Measurements from ENCODE around the gene MAST4. TPM values are rescaled to one million over a fixed set of nuclear protein-coding genes. Genes with fewer than 3 reads are reported as not detected.

Gene MAST4
- total and polyA plus RNA-seq, 2 of the 13 experiments (the other 11 are each of a cell fraction or from before 2014, with no cell fraction given), result 3.4 to 3.7 TPM

DNA sequence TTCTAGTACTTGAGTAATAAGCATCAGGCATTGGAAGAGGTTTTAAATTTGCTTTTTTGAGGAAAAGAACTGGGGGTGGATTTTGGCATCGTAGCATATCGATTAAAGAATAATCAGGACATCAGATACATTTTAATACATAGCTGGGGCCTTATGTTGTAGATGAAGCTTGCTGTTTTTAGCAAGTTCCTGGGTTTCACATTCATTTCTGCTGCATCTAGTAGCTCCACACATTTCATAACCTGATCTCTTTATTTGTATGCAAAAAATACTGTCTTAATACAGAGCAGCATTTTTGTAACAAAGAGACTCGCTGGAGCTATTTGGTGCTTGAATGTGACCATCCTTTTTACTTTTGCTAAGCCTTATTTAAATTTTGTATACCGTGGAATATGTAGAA lies 571.9 kb downstream of the MAST4 start (continued):
- TF ChIP-seq, protein P1, sequence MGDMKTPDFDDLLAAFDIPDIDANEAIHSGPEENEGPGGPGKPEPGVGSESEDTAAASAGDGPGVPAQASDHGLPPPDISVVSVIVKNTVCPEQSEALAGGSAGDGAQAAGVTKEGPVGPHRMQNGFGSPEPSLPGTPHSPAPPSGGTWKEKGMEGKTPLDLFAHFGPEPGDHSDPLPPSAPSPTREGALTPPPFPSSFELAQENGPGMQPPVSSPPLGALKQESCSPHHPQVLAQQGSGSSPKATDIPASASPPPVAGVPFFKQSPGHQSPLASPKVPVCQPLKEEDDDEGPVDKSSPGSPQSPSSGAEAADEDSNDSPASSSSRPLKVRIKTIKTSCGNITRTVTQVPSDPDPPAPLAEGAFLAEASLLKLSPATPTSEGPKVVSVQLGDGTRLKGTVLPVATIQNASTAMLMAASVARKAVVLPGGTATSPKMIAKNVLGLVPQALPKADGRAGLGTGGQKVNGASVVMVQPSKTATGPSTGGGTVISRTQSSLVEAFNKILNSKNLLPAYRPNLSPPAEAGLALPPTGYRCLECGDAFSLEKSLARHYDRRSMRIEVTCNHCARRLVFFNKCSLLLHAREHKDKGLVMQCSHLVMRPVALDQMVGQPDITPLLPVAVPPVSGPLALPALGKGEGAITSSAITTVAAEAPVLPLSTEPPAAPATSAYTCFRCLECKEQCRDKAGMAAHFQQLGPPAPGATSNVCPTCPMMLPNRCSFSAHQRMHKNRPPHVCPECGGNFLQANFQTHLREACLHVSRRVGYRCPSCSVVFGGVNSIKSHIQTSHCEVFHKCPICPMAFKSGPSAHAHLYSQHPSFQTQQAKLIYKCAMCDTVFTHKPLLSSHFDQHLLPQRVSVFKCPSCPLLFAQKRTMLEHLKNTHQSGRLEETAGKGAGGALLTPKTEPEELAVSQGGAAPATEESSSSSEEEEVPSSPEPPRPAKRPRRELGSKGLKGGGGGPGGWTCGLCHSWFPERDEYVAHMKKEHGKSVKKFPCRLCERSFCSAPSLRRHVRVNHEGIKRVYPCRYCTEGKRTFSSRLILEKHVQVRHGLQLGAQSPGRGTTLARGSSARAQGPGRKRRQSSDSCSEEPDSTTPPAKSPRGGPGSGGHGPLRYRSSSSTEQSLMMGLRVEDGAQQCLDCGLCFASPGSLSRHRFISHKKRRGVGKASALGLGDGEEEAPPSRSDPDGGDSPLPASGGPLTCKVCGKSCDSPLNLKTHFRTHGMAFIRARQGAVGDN (CRISPR knock-in tag; IDR thresholded peaks at IDR 0.05), result no peak
- no peak for TF ChIP-seq NFATC3 (CRISPR knock-in tag; IDR thresholded peaks at IDR 0.05)
- TF ChIP-seq FOXK1 (CRISPR knock-in tag; IDR thresholded peaks at IDR 0.05; ENCODE audit: borderline replicate concordance, low read depth), result no peak
- TF ChIP-seq NR1H2 (CRISPR knock-in tag; IDR thresholded peaks at IDR 0.05; ENCODE audit: borderline replicate concordance, low read depth), result no peak
- TF ChIP-seq, protein P2, sequence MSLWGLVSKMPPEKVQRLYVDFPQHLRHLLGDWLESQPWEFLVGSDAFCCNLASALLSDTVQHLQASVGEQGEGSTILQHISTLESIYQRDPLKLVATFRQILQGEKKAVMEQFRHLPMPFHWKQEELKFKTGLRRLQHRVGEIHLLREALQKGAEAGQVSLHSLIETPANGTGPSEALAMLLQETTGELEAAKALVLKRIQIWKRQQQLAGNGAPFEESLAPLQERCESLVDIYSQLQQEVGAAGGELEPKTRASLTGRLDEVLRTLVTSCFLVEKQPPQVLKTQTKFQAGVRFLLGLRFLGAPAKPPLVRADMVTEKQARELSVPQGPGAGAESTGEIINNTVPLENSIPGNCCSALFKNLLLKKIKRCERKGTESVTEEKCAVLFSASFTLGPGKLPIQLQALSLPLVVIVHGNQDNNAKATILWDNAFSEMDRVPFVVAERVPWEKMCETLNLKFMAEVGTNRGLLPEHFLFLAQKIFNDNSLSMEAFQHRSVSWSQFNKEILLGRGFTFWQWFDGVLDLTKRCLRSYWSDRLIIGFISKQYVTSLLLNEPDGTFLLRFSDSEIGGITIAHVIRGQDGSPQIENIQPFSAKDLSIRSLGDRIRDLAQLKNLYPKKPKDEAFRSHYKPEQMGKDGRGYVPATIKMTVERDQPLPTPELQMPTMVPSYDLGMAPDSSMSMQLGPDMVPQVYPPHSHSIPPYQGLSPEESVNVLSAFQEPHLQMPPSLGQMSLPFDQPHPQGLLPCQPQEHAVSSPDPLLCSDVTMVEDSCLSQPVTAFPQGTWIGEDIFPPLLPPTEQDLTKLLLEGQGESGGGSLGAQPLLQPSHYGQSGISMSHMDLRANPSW (CRISPR knock-in tag; IDR thresholded peaks at IDR 0.05; ENCODE audit: borderline replicate concordance), result no peak
- TF ChIP-seq, protein P3, sequence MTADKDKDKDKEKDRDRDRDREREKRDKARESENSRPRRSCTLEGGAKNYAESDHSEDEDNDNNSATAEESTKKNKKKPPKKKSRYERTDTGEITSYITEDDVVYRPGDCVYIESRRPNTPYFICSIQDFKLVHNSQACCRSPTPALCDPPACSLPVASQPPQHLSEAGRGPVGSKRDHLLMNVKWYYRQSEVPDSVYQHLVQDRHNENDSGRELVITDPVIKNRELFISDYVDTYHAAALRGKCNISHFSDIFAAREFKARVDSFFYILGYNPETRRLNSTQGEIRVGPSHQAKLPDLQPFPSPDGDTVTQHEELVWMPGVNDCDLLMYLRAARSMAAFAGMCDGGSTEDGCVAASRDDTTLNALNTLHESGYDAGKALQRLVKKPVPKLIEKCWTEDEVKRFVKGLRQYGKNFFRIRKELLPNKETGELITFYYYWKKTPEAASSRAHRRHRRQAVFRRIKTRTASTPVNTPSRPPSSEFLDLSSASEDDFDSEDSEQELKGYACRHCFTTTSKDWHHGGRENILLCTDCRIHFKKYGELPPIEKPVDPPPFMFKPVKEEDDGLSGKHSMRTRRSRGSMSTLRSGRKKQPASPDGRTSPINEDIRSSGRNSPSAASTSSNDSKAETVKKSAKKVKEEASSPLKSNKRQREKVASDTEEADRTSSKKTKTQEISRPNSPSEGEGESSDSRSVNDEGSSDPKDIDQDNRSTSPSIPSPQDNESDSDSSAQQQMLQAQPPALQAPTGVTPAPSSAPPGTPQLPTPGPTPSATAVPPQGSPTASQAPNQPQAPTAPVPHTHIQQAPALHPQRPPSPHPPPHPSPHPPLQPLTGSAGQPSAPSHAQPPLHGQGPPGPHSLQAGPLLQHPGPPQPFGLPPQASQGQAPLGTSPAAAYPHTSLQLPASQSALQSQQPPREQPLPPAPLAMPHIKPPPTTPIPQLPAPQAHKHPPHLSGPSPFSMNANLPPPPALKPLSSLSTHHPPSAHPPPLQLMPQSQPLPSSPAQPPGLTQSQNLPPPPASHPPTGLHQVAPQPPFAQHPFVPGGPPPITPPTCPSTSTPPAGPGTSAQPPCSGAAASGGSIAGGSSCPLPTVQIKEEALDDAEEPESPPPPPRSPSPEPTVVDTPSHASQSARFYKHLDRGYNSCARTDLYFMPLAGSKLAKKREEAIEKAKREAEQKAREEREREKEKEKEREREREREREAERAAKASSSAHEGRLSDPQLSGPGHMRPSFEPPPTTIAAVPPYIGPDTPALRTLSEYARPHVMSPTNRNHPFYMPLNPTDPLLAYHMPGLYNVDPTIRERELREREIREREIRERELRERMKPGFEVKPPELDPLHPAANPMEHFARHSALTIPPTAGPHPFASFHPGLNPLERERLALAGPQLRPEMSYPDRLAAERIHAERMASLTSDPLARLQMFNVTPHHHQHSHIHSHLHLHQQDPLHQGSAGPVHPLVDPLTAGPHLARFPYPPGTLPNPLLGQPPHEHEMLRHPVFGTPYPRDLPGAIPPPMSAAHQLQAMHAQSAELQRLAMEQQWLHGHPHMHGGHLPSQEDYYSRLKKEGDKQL (CRISPR knock-in tag; IDR thresholded peaks at IDR 0.05; ENCODE audit: low read depth), result no peak
- TF ChIP-seq ASH2L (IDR thresholded peaks at IDR 0.05; ENCODE audit: insufficient read length, low read depth, low read length), result no peak
- TF ChIP-seq, protein P4, sequence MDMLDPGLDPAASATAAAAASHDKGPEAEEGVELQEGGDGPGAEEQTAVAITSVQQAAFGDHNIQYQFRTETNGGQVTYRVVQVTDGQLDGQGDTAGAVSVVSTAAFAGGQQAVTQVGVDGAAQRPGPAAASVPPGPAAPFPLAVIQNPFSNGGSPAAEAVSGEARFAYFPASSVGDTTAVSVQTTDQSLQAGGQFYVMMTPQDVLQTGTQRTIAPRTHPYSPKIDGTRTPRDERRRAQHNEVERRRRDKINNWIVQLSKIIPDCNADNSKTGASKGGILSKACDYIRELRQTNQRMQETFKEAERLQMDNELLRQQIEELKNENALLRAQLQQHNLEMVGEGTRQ (IDR thresholded peaks at IDR 0.05; ENCODE audit: low read depth, low read length), result no peak
- TF ChIP-seq, protein P4 (CRISPR knock-in tag; IDR thresholded peaks at IDR 0.05; ENCODE audit: borderline replicate concordance), result no peak
- no peak for TF ChIP-seq KDM6A (CRISPR knock-in tag; IDR thresholded peaks at IDR 0.05; ENCODE audit: low read depth)

Data from HepG2 (cell line).